HFFc6 (cell line): ENCODE results near the gene DKKL1. TPM values are rescaled to one million over a fixed set of nuclear protein-coding genes. Genes with fewer than 3 reads are reported as not detected.

Experiments used
- DNase-seq: peaks from one replicate; pipeline ENCODE4 v3.0.0-alpha.2; 2018
- H3K27ac Mint-ChIP-seq: 2 replicates; pipeline ENCODE4 v1.8.0; 2020; ENCODE audit warnings: mild to moderate bottlenecking, mixed read lengths
- H3K27me3 Mint-ChIP-seq: 2 replicates; pipeline ENCODE4 v1.8.0; 2021; ENCODE audit warnings: mild to moderate bottlenecking, moderate library complexity, mixed read lengths; ENCODE audit not compliant: insufficient read depth
- H3K36me3 Mint-ChIP-seq: 2 replicates; pipeline ENCODE4 v1.8.0; 2021; ENCODE audit warnings: low read depth, mixed read lengths
- H3K4me1 Mint-ChIP-seq: 2 replicates; pipeline ENCODE4 v1.8.0; 2020; ENCODE audit warnings: low read depth, mixed read lengths
- H3K4me3 Mint-ChIP-seq: 2 replicates; pipeline ENCODE4 v1.8.0; 2020; ENCODE audit warnings: mild to moderate bottlenecking, moderate library complexity, mixed read lengths
- H3K9me3 Mint-ChIP-seq: 2 replicates; pipeline ENCODE4 v1.8.0; 2020; ENCODE audit warnings: mild to moderate bottlenecking, mixed read lengths
- CTCF ChIP-seq: fragments of 200-600 bp; sonication (generic); IDR thresholded peaks from 2 replicates; pipeline ENCODE4 v1.5.0; 2021; ENCODE audit warnings: antibody characterized with exemption, mild to moderate bottlenecking
- total RNA-seq, 6 experiments: library from RNA; stranded (reverse); fragmentation: NEBNext Ultra II Directional; extraction: Animal tissue kit (Norgen Biotek cat#: 25700); gene quantifications; 2 replicates in 1 of 6; 3 replicates in 5 of 6; pipeline ENCODE4 v1.2.3, GENCODE V29; 2021

The DKKL1 gene
- total RNA-seq, 6 experiments from 2014 or later = not detected

GRCh38 chr19:49418511-49418910 lies 54.8 kb downstream of the DKKL1 start:
- no peak overlapping the region for H3K4me3 Mint-ChIP-seq
- no peak overlapping the region for H3K27ac Mint-ChIP-seq
- DNase-seq = no peak
- H3K36me3 Mint-ChIP-seq = no peaks in the 10 kb centered on the region; the same call in 1 of the 2 replicates
- peaks cover 7% of the 10 kb centered on the region for H3K4me1 Mint-ChIP-seq
- H3K9me3 Mint-ChIP-seq = no peaks in the 10 kb centered on the region
- no peak for TF ChIP-seq CTCF
- H3K27me3 Mint-ChIP-seq = peaks cover 68% of the 10 kb centered on the region

- Mint-ChIP-seq H3K27me3 (peaks cover 74% of the 10 kb centered on the region), H3K9me3 (no peaks in the 10 kb centered on the region), H3K4me3 (no peak overlapping the region), H3K27ac (no peak overlapping the region), H3K36me3 (no peaks in the 10 kb centered on the region; the same call in 1 of the 2 replicates), H3K4me1 (peaks cover 11% of the 10 kb centered on the region)
- DNase-seq = no peak
- no peak for TF ChIP-seq CTCF
These were observed 55.5 kb downstream of the DKKL1 start for GRCh38 chr19:49419173-49419572.

- Mint-ChIP-seq H3K27ac (no peak overlapping the region), H3K9me3 (no peaks in the 10 kb centered on the region), H3K4me3 (no peak overlapping the region), H3K27me3 (peaks cover 80% of the 10 kb centered on the region), H3K4me1 (peaks cover 11% of the 10 kb centered on the region), H3K36me3 (no peaks in the 10 kb centered on the region; the same call in 1 of the 2 replicates)
- no peak for DNase-seq
- no peak for TF ChIP-seq CTCF
These were observed 56.5 kb downstream of the DKKL1 start for GRCh38 chr19:49420227-49420626.

GRCh38 chr19:49421039-49421877 lies 57.6 kb downstream of the DKKL1 start:
- H3K36me3 Mint-ChIP-seq = no peaks in the 10 kb centered on the region; the same call in 1 of the 2 replicates
- peaks cover 11% of the 10 kb centered on the region for H3K4me1 Mint-ChIP-seq
- H3K27ac Mint-ChIP-seq = no peak overlapping the region
- H3K4me3 Mint-ChIP-seq = no peak overlapping the region
- DNase-seq = no peak
- no peak for TF ChIP-seq CTCF
- peaks cover 82% of the 10 kb centered on the region for H3K27me3 Mint-ChIP-seq
- H3K9me3 Mint-ChIP-seq = no peaks in the 10 kb centered on the region

GRCh38 chr19:49421878-49422202 lies 58.2 kb downstream of the DKKL1 start:
- Mint-ChIP-seq H3K4me3 (no peak overlapping the region), H3K27ac (no peak overlapping the region), H3K36me3 (no peaks in the 10 kb centered on the region; the same call in 1 of the 2 replicates), H3K9me3 (no peaks in the 10 kb centered on the region), H3K27me3 (peaks cover 83% of the 10 kb centered on the region), H3K4me1 (peaks cover 11% of the 10 kb centered on the region)
- TF ChIP-seq CTCF = no peak
- no peak for DNase-seq
